SK-N-SH treated with all-trans-retinoic acid at 6 μM for 48 hours (cell line): ENCODE results near the gene TNIK.

Source experiments
- ATAC-seq: fragments of 200-7000 bp; cut with Tn5 transposase; 3 replicates; pipeline ENCODE4 v1.9.1; 2020; ENCODE audit warnings: mild to moderate bottlenecking, moderate library complexity
- ARNTL ChIP-seq: fragments of 450-650 bp; formaldehyde crosslinking; IDR thresholded peaks from 2 replicates; pipeline ENCODE4 v1.5.0; 2020; ENCODE audit warnings: low read depth, mild to moderate bottlenecking, moderate library complexity, borderline replicate concordance
- BACH2 ChIP-seq: fragments of 250-450 bp; sonication (Bioruptor Pico); IDR thresholded peaks from 2 replicates; pipeline ENCODE4 v1.9.0; 2021; ENCODE audit warnings: mild to moderate bottlenecking, borderline replicate concordance
- CSDC2 ChIP-seq: fragments of 250-450 bp; sonication (Bioruptor Pico); IDR thresholded peaks from 2 replicates; pipeline ENCODE4 v1.5.0; 2020; ENCODE audit warnings: mild to moderate bottlenecking, moderate library complexity
- CSRNP3 ChIP-seq: fragments of 250-450 bp; sonication (Bioruptor Pico); IDR thresholded peaks from 2 replicates; pipeline ENCODE4 v1.5.1; 2021; ENCODE audit warnings: mild to moderate bottlenecking, moderate library complexity
- ESRRG ChIP-seq: fragments of 250-450 bp; sonication (Bioruptor Pico); IDR thresholded peaks from 2 replicates; pipeline ENCODE4 v1.6.1; 2021; ENCODE audit warnings: mild to moderate bottlenecking
- GLIS3 ChIP-seq: fragments of 250-450 bp; sonication (Bioruptor Pico); IDR thresholded peaks from 2 replicates; pipeline ENCODE4 v1.5.0; 2020; ENCODE audit warnings: mild to moderate bottlenecking, moderate library complexity
- ISL1 ChIP-seq: fragments of 250-450 bp; sonication (Bioruptor Pico); IDR thresholded peaks from 2 replicates; pipeline ENCODE4 v2.1.2; 2022; ENCODE audit warnings: mild to moderate bottlenecking, moderate library complexity
- OSR1 ChIP-seq: fragments of 250-450 bp; sonication (Bioruptor Pico); IDR thresholded peaks from 2 replicates; pipeline ENCODE4 v1.8.0; 2022; ENCODE audit warnings: moderate library complexity, mild to moderate bottlenecking, inconsistent platforms
- PPARA ChIP-seq: fragments of 250-450 bp; sonication (Bioruptor Pico); IDR thresholded peaks from 2 replicates; pipeline ENCODE4 v1.5.0; 2020; ENCODE audit warnings: mild to moderate bottlenecking, borderline replicate concordance
- RARB ChIP-seq: fragments of 250-450 bp; sonication (Bioruptor Pico); IDR thresholded peaks from 2 replicates; pipeline ENCODE4 v1.8.0; 2021; ENCODE audit warnings: mild to moderate bottlenecking, moderate library complexity
- SNAI2 ChIP-seq: fragments of 250-450 bp; sonication (Bioruptor Pico); IDR thresholded peaks from 2 replicates; pipeline ENCODE4 v1.5.0; 2020; ENCODE audit warnings: mild to moderate bottlenecking, moderate library complexity
- TOX ChIP-seq: fragments of 250-450 bp; sonication (Bioruptor Pico); IDR thresholded peaks from 2 replicates; pipeline ENCODE4 v1.8.0; 2021; ENCODE audit warnings: mild to moderate bottlenecking, moderate library complexity, borderline replicate concordance
- ZC3H10 ChIP-seq: fragments of 250-450 bp; sonication (Bioruptor Pico); IDR thresholded peaks from 2 replicates; pipeline ENCODE4 v1.5.1; 2021; ENCODE audit warnings: mild to moderate bottlenecking, moderate library complexity
- ZFP3 ChIP-seq: fragments of 250-450 bp; sonication (Bioruptor Pico); IDR thresholded peaks from 2 replicates; pipeline ENCODE4 v1.5.0; 2020; ENCODE audit warnings: mild to moderate bottlenecking, moderate library complexity
- ZFP30 ChIP-seq: fragments of 450-650 bp; formaldehyde crosslinking; IDR thresholded peaks from 2 replicates; pipeline ENCODE4 v1.5.0; 2022; ENCODE audit warnings: mild to moderate bottlenecking, moderate library complexity
- ZNF70 ChIP-seq: fragments of 450-650 bp; formaldehyde crosslinking; IDR thresholded peaks from 2 replicates; pipeline ENCODE4 v1.5.0; 2020; ENCODE audit warnings: mild to moderate bottlenecking, moderate library complexity
- ZNF8 ChIP-seq: fragments of 450-650 bp; formaldehyde crosslinking; IDR thresholded peaks from 2 replicates; pipeline ENCODE4 v1.5.0; 2020; ENCODE audit warnings: mild to moderate bottlenecking, moderate library complexity
- TF ChIP-seq, protein P1 (sequence below): fragments of 250-450 bp; sonication (Bioruptor Pico); IDR thresholded peaks from 2 replicates; pipeline ENCODE4 v1.8.0; 2021; ENCODE audit warnings: low read depth, mild to moderate bottlenecking, moderate library complexity, borderline replicate concordance
- TF ChIP-seq, protein P2 (sequence below): fragments of 250-450 bp; sonication (Bioruptor Pico); IDR thresholded peaks from 2 replicates; pipeline ENCODE4 v1.5.1; 2020; ENCODE audit warnings: low read depth, mild to moderate bottlenecking, moderate library complexity
- TF ChIP-seq, protein P3 (sequence below): fragments of 250-450 bp; sonication (Bioruptor Pico); IDR thresholded peaks from 2 replicates; pipeline ENCODE4 v1.5.0; 2020; ENCODE audit warnings: mild to moderate bottlenecking, moderate library complexity

Gene TNIK

GRCh38 chr3:171435143-171435542 is 25.1 kb downstream of the TNIK start:
- ATAC-seq, result no peak
- TF ChIP-seq TOX (CRISPR knock-in tag) (no peak), ISL1 (CRISPR knock-in tag) (no peak), BACH2 (CRISPR knock-in tag) (no peak), GLIS3 (CRISPR knock-in tag) (no peak), ARNTL (CRISPR knock-in tag) (no peak)

- ATAC-seq, result no peak
- TF ChIP-seq ZC3H10 (no peak), ARNTL (CRISPR knock-in tag) (no peak), CSDC2 (CRISPR knock-in tag) (no peak), ZFP3 (CRISPR knock-in tag) (no peak), BACH2 (CRISPR knock-in tag) (no peak), TOX (CRISPR knock-in tag) (no peak), GLIS3 (CRISPR knock-in tag) (no peak), ZNF8 (CRISPR knock-in tag) (no peak), SNAI2 (CRISPR knock-in tag) (no peak), ISL1 (CRISPR knock-in tag) (no peak), OSR1 (CRISPR knock-in tag) (no peak), ZNF70 (CRISPR knock-in tag) (no peak), ESRRG (CRISPR knock-in tag) (no peak), CSRNP3 (no peak), ZFP30 (CRISPR knock-in tag) (no peak)
- TF ChIP-seq, protein P1, sequence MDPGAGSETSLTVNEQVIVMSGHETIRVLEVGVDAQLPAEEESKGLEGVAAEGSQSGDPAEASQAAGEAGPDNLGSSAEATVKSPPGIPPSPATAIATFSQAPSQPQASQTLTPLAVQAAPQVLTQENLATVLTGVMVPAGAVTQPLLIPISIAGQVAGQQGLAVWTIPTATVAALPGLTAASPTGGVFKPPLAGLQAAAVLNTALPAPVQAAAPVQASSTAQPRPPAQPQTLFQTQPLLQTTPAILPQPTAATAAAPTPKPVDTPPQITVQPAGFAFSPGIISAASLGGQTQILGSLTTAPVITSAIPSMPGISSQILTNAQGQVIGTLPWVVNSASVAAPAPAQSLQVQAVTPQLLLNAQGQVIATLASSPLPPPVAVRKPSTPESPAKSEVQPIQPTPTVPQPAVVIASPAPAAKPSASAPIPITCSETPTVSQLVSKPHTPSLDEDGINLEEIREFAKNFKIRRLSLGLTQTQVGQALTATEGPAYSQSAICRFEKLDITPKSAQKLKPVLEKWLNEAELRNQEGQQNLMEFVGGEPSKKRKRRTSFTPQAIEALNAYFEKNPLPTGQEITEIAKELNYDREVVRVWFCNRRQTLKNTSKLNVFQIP, result no peak
- TF ChIP-seq, protein P2, sequence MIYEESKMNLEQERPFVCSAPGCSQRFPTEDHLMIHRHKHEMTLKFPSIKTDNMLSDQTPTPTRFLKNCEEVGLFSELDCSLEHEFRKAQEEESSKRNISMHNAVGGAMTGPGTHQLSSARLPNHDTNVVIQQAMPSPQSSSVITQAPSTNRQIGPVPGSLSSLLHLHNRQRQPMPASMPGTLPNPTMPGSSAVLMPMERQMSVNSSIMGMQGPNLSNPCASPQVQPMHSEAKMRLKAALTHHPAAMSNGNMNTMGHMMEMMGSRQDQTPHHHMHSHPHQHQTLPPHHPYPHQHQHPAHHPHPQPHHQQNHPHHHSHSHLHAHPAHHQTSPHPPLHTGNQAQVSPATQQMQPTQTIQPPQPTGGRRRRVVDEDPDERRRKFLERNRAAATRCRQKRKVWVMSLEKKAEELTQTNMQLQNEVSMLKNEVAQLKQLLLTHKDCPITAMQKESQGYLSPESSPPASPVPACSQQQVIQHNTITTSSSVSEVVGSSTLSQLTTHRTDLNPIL (CRISPR knock-in tag), result no peak
- TF ChIP-seq, all 23 proteins: peak for 0
Observed at GRCh38 chr3:171432548-171432947, 27.7 kb downstream of the TNIK start.

- no peak for TF ChIP-seq ZFP30 (CRISPR knock-in tag)
- TF ChIP-seq ARNTL (CRISPR knock-in tag), result no peak
- no peak for TF ChIP-seq PPARA (CRISPR knock-in tag)
- TF ChIP-seq, protein P1, result no peak
- ATAC-seq, result no peak
Observed at GRCh38 chr3:171431550-171431949, 28.7 kb downstream of the TNIK start.

- no peak for ATAC-seq
- TF ChIP-seq ZFP3 (CRISPR knock-in tag), result no peak
- no peak for TF ChIP-seq BACH2 (CRISPR knock-in tag)
- no peak for TF ChIP-seq SNAI2 (CRISPR knock-in tag)
- TF ChIP-seq ISL1 (CRISPR knock-in tag), result no peak
- TF ChIP-seq TOX (CRISPR knock-in tag), result no peak
- no peak for TF ChIP-seq CSDC2 (CRISPR knock-in tag)
- TF ChIP-seq, protein P3, sequence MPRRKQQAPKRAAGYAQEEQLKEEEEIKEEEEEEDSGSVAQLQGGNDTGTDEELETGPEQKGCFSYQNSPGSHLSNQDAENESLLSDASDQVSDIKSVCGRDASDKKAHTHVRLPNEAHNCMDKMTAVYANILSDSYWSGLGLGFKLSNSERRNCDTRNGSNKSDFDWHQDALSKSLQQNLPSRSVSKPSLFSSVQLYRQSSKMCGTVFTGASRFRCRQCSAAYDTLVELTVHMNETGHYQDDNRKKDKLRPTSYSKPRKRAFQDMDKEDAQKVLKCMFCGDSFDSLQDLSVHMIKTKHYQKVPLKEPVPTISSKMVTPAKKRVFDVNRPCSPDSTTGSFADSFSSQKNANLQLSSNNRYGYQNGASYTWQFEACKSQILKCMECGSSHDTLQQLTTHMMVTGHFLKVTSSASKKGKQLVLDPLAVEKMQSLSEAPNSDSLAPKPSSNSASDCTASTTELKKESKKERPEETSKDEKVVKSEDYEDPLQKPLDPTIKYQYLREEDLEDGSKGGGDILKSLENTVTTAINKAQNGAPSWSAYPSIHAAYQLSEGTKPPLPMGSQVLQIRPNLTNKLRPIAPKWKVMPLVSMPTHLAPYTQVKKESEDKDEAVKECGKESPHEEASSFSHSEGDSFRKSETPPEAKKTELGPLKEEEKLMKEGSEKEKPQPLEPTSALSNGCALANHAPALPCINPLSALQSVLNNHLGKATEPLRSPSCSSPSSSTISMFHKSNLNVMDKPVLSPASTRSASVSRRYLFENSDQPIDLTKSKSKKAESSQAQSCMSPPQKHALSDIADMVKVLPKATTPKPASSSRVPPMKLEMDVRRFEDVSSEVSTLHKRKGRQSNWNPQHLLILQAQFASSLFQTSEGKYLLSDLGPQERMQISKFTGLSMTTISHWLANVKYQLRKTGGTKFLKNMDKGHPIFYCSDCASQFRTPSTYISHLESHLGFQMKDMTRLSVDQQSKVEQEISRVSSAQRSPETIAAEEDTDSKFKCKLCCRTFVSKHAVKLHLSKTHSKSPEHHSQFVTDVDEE, result no peak
- no peak for TF ChIP-seq ZFP30 (CRISPR knock-in tag)
- TF ChIP-seq RARB (CRISPR knock-in tag), result no peak
Observed at GRCh38 chr3:171430530-171430929, 29.7 kb downstream of the TNIK start.
